ENCODE results near the gene TM4SF1.

TM4SF1 gene

DNA sequence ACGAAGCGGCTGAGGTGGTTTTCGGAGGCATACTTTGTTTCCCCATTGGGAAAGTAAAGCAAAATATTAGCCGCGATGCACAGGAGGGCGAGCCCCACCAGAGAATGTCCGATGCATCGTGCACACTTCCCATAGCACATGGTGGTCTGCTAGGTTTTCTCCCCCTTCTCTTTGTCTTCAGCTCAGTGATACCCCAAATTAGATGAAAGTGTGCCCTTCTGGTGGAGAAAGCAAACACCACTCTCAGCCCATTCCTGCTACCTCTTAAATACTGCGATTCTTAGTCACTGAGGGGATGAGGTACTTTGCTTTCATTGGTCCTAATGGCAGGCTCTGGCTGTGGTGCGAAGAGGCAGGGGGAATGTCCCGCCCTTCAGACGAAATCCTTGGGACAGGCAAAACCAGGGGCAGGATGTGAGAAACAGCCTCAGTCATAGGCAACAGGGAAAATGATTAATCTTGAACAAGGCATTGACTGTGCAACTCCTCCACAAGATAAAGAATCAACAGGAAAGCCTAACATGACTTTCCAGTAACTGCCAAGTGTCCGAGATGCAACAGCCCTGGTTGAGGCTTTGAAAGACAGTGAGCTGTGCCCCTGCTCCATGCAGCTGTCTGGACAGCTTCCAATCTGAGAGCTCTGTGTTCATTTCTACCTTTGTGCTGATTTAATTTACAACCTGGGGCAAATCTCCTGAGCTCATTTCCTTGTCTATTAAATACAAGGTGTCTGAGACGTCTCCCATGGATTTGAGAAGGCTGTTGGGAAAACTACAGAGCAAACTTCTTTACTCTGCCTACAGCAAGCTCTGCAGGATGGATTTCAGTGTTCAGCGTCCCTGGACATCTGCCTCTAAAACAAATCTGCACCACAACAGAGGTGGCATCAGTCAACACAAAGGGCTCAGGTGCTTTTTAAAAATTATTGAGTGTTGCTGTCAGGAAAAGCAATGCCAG is at the start of gene TM4SF1:
TSS of gene TM4SF1 (minus strand) at position 242 of the 957 bp plus-strand sequence. CDS start at position 140, 102 bp downstream.
- no peak for DNase-seq

DNA sequence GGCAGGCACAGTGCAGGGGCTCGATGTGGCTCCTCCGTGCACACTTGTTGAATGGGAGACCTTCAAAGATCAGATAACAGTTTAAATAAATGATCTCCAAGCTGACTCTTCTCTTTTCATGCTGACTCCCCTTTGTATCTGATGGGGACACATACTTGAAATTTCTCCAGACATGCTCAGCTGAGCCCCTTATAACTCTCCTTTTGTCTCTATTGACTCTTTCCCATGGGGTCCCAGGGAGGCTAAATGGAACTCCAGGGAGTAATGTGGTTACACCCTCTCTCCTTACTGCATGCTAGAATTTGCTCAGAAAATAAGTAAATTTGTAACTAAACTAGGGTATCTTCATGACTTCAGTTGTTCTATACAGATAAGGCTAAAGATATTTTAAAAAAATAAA is 48.9 kb upstream of the TM4SF1 start:
- DNase-seq, result no peak

DNA sequence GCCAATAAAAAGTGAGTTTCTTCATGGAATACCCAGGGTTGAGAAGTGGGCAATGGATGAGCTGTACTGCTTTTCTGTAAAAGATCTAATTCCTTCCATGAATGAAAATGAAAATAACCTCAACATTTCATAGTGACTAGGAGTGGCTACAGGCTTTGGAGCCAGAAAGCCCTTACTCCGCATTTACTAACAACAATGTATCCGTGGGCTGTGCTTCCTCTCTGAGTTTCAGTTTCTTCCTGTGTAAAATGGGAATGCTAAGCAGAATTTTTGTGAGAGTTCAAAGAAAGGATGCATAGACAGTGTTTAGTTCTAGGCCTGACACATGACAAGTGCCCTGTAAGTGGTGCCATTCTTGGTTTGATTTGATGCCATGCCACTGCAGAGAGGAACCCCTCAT is 47.5 kb upstream of the TM4SF1 start:
- no peak for DNase-seq

- DNase-seq, result no peak
These were observed 44.3 kb upstream of the TM4SF1 start for GRCh38 chr3:149421764-149422163.

DNA sequence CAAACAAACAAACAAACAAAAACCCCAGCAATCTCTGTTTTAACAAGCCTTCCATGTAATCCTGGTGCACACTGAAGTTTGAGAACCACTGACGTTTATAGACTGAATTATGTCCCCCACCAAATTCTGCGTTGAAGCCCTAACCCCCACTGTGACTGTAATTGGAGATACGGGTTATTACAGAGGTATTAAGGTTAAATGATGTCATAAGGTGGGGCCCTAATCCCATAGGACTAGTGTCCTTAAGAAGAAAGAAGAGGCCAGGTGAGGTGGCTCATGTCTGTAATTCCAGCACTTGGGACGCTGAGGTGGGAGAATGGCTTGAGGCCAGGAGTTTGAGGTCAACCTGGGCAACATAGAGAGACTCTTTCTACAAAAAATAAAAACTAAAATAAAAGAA is 42.4 kb upstream of the TM4SF1 start:
- DNase-seq, result no peak

DNA sequence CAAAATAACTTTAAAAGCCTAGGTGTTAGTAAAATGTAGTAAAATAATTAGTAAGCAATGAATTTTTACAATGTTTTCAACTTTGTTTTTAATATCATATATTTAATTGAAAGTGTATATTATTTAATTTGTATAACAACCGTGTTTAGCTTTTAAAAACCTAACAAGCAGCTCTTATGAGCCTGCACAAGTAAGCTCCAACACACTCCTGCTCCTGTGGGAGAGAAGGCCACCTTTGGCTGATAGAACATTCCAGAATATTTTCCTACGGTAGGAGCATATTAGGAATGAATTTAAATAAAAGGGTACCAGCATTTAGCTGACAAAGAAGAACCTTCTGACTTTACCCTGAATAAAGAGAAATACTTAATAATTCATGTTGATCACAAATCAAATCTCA is 40.3 kb upstream of the TM4SF1 start:
- no peak for DNase-seq

DNA sequence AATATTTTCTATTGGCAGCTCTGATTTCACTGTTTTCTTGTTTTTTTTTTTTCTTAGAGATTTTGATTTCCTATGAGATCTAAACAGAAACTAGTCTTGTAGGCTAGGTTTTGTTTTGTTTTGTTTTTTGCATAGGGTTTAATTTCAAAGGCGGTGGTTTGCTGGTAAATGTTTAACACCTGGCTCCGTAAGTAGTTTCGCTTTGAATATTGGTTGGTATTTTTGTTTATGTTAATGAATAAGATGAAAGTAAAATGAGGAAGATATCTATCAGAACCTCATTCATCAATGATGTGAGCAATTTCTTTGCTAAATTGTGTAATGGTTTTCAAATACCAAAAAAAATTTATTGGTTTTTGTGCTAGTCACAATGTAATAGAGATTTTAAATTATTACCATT is 39.7 kb upstream of the TM4SF1 start:
- DNase-seq, result no peak

DNA sequence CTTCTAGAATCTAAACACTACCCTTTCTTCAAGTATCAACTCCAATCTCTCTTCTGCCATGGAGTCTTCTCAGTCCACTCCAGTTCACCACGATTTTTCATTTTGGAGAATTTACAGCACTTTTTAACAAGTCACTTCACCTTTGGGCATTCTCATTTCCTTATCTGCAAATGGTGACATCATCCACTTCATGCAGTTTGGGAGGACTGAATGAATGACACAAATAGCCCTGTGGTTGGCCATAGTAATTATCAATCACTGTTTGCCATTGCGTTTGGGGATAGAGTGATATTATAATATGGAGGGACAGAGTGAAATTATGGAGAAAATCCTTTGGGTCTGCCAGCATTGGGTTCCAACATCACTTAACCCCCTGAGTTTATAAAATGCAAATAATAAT is 38.0 kb upstream of the TM4SF1 start:
- DNase-seq, result no peak

DNA sequence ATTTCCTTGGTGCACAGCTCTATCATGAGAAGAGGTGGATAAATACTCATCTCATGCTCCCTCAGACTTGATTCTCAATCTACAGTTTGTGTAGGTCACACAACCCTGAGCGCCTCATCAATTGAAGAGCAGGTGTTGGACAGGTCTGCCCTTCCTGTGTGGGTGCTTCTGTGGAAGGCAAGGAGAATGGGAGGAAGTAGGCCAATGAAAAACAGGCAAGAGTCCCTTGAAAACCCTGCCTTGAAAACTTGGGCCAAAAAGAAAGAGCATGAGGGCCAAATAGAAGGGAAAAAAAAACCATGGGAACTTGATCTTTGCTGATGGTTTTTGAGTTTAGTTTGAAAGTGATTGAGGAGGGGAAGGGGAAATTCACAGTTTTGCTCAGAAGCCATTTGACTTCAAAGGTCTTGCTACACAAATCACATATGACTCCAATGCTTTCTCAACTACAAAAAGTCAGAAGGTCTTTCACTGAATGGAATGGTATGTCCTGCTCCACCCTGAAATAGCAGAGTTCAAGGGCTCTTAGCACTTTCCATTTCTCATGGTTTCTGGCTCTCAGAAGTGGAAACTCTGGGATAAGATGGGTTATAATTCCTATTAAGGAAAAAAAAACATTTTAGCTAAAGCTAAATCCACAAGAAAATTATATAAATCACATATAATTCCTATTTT is 37.2 kb upstream of the TM4SF1 start:
- DNase-seq, result no peak

- no peak for DNase-seq
These were observed 34.1 kb upstream of the TM4SF1 start for GRCh38 chr3:149411583-149411982.

- no peak for DNase-seq
These were observed 31.9 kb upstream of the TM4SF1 start for GRCh38 chr3:149409351-149409750.

DNA sequence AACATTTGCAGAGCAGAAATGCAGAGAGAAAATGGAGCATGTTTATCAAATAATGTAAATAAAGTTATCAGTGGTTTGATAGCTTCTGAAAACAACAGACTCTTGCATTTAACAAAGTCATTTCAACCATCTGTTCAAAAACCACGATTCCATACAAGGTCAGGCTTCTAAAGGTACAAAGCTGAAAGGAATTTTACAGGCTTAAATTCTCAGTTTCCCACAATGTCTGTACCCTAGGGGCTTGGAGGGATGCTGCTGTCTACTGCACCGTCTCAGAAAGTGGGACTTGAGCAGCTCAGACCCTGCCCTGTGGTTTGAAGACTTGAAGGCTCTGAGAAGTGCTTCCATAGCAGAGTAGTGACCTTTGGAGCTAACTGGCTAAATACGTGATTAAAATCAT is 30.4 kb upstream of the TM4SF1 start:
- DNase-seq, result no peak

GRCh38 chr3:149406244-149406752 is 28.8 kb upstream of the TM4SF1 start:
- no peak for DNase-seq

DNA sequence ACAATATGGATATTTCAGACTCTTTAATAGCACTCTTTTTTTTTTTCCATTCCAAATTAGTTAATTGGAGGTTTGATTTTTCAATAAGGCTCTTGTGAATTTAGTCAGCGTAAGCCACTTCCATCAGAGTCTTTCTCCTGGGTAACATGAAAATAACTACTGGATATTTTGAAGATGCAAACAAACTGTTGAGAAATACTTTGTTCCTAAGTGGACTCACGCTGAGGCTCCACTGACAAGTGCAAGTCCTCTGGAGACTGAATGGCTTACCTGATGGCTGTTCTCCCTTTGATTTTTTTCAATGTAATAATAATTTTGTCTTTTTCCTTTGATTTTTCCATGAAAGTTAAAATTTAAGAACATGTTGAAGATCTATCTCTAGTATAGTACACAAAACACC is 26.0 kb upstream of the TM4SF1 start:
- DNase-seq, result no peak

GRCh38 chr3:149402481-149402880 is 25.0 kb upstream of the TM4SF1 start:
- no peak for DNase-seq

DNA sequence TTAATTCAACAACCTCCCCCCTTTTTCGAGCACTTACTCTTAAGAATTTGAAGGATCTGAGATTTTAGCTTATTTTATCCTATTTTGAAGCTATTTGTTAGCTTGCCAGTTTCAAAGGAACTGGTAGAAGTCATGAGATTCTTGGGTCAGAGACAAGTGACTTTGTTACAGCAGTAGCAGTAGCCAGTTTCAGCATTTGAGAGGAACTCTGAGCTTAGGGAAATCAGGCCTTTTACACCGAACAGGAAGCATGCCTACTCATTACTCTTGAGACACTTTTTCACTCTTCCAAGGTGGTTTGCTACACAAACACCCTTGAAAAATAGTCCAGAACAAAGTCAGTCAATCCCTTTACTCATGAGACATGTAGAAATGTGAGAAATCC is 24.5 kb upstream of the TM4SF1 start:
- DNase-seq, result no peak

- DNase-seq, result no peak
These were observed 23.9 kb upstream of the TM4SF1 start for GRCh38 chr3:149401212-149401925.

DNA sequence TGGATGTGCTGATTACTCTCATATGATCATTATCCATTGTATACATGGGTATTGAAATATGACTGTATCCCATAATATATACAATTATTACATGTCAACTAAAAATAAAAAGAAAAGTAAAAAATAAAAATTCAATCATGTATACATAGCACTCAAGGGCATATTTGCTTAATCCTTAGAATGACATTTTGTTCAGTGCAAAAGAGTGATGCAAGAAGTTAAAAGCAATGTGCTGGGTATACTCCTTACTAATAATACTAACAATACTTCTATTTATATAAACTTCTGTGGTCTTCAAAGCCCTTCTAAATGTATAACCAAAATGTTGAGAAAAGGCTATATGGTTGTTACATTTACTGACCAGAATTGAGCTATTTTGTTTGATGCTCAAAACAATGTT is 23.2 kb upstream of the TM4SF1 start:
- no peak for DNase-seq

DNA sequence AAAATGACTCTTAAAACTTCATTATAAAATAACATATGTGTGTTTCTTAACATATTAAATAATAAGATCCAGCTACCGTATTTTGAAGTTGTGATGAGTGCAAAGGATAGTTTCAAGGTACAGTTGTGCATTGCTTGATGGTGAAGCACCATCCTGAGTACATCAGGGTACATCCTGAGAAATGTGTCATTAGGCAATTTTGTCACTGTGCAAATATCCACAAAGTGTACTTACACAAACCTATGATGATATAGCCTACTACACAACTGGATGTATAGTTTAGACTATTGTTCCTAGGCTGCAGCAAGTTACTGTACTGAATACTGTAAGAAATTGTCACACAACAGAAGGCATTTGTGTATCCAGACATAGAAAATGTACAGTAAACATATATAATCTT is 20.8 kb upstream of the TM4SF1 start:
- no peak for DNase-seq

DNA sequence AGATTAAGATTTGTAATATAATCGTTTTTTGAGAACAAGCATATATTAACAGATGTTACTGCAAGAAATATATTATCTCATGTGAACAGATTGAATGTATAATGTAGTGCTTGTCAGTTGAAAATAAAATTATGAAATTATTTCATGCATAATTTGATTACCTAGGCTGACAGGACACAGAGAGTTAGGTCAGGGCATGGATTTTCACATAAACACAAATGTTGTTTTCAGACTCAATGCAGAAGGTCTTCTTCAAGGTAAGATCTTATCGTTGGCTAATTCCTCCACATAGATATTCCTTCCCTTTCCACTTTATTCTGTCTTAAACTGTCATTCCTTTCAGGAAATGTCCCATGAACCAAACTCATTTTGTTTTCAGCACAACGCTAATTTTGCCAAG is 20.1 kb upstream of the TM4SF1 start:
- no peak for DNase-seq

DNA sequence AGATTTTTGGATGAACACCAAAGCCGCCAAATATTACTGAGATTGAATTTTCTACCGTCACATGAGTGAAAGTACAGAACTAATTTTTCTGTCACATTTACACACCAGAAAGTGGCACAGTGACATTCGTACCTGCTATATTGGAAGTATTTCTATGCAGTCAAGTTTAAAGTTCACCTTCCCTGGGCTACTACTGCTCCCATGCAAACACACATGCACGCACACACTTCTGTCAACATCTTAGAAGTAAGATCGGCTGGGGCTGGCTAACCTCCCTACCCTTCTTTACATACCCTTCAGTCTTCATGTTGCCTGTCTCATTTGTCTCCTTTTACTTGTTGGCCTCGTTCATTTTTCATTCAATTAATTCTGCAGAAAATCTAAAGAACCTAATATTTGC is 19.0 kb upstream of the TM4SF1 start:
- DNase-seq, result no peak

DNA sequence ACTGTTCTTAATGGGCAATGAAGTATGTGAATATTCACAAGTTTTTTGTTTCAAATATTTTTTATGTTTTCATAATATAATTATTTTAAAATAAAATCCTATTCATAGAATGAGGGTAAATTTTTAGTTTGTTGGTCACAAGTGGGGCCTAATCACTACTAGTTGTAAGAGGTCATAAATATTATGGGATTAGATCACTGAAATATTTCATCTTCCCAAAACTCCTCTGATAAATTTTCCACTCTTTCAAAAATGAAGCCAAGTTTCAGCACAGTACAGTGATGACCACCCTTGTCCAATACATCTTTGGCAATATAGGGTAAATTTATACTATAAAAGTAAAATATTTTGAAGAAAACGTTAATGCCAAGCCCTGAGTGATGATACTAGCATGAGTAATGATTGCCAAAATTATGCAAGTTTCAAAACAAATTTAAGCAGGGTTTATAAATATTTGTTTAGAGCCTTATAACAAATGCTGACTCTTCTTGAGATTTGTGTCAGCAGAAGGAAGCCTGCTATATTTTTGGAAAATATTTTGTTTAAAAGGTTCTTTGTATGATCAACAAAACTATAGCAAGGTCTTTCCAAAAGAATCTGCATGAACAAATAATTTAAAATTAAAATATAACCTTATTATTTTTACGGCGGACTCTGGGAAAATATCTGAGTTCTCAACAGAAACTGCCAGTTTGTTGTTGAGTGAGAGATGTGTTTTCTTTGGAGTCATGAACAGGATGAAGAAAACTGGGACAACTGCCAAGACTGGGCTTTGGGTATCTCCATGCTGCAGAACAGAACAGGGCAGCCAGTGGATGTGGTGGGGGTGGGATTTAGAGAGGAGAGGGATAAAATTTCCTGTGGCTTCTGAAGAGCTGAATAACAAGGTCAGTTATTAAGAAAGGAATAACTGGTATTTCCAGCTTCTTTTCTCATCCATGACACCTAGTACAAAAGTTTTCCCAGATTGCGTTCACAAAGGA is 17.9 kb upstream of the TM4SF1 start:
- DNase-seq, result no peak
